Suppressor macrophage (primary cell): ENCODE data around the gene CCT5.
A peak's percentile ranks its signal among the peaks of the same experiment; 100 is the strongest.
"Not testable (repeated sequence)": the region's sequence is repeated elsewhere in the genome, so short reads cannot be mapped to it uniquely, and the experiment has no call there.

Source experiments
- DNase-seq, 4 experiments: peaks; one replicate each; pipeline ENCODE4 v3.0.0-alpha.2; 2020 to 2022

Gene CCT5

GRCh38 chr5:10277773-10278630, 27.9 kb downstream of the CCT5 start:
- no peak for DNase-seq

DNA sequence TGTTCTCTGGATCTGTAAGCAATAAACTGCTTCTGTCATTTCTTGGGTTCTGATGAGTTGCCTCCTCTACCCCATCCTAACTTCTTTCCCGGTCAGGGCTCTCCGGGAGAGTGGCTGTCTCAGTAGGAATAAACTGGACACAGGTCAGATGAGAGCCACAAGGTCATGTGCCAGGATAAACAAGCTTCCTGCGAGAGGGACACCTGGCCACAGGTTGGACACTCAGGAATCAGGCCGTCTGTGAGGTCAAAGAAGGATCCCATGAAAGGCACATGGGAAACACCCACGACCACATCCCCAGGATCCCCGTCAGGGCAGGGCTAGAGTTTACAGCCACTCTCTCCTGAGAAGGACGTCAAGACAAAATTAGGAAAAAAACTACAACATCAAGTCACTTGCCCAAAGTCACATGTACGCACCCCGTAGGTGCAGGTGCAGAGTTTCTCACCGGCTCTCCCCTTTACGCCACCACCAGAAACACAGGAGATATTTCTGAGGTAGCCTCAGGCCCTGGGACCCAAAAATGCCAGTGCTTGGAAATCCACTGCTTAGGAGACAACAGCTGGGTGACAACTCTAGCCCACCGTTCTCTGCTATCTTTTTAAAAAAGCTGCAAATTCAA, 28.7 kb downstream of the CCT5 start:
- no peak for DNase-seq

- DNase-seq, result no peak
These were observed 29.2 kb downstream of the CCT5 start for GRCh38 chr5:10279328-10279727.

DNA sequence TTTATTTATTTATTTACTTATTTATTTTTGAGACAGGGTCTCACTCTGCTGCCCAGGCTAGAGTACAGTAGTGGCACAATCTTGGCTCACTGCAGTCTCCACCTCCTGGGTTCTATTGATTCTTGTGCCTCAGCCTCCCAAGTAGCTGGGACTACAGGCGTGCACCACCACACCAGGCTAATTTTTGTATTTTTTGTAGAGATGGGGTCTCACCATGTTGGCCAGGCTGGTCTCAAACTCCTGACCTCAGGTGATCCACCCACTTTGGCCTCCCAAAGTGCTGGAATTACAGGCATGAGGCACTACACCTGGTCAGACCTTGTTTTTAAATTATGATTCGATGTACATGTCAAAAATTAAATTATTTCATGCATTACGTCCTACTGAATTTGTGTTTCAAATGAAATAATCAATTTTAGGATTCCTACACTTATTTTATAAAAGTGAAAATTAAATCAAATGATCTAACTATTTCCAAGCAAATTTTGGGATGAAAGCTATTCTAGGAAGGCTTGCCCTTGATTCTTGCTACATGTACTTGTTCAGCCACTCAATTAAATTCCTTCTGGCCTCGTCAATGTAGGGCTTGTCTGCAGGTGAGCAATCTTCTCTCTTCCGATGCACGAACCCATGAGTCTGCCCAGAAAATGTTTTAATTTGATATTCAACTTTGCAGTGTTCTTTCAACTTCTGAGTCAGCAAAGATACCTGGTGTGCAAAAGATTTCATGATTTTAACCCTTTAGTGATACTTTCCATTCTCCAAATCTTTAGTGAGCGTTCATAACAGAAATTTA, 30.0 kb downstream of the CCT5 start:
- DNase-seq, result no peak

DNA sequence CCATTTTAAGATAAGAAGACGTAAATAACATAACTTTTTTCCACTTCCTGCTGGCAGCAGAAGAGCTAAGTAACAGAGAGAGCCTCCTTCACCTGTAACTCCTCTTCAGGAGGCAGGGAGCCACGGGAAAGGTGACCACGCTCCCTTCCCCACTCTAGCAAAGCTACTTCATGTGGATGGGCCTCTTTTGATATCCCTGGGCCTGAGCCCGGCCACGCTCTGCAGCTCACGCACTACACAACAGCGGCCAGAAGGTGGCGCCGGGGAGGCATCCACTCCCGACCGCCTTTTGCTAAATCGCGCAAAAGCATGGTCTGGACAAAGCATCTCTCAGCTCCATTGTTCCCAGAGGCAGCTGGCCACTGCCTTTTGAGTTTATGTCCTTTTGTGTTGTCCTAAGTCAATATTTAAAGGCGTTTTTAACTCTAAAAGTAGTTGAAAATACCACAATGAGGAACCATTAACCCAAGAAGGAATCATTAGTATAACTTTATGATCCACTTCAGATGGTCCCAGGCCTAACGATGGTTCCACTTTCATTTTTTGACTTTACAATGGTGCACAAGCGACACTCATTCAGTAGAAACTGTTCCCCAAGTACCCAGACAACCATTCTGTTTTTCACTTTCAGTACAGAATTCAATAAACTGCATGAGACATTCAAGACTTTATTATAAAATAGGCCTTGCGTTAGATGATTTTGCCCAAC, 34.0 kb downstream of the CCT5 start:
- DNase-seq, result peak; percentile 80 to 92 (median 90)

DNA sequence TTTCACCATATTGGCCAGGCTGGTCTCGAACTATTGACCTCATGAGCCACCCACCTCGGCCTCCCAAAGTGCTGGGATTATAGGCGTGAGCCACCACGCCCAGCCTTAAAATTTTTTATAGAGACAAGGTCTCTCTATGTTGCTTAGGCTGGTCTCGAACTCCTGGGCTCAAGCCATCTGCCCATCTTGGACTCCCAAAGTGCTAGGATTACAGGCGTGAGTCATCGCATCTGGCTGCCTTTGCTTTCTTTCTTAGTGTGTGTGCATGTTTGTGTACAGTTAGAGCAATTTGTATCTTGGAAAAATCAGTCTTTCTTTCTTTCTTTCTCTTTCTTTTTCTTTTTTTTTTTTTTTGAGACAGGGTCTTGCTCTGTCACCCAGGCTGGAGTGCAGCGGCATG, 35.3 kb downstream of the CCT5 start:
- not testable (repeated sequence) for DNase-seq

DNA sequence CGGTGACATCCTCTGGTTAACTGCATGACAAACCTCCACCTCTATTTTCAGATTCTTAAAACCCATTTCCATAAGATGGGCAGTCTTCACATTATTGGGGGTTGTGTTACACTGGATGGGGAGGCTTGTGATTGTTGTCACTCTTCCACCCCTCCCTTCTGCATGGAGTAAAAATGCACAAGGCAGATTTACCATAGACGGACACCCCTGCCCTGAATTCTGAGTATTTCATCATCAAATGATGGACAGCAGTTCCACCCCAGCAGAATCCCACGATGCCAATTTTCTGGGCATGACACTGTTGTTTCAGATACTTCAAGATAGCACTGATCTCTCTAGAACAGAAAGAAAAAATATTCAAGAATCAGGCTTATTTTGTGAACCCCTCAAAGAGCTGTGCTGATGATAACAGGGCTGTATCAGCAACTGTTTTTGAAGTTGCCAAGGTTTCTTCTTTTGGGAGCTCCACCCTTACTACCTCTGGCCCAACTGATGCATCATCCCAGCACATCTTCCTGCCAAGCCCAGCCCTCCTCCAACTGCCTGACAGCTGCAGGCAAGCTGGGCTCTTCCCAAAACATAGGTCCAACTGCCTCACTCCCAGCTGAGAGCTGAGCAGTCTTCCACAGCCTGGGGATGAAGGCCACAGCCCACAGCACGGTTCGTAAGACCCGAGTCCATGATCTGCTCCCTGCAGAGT, 36.2 kb downstream of the CCT5 start:
- DNase-seq, result no peak

DNA sequence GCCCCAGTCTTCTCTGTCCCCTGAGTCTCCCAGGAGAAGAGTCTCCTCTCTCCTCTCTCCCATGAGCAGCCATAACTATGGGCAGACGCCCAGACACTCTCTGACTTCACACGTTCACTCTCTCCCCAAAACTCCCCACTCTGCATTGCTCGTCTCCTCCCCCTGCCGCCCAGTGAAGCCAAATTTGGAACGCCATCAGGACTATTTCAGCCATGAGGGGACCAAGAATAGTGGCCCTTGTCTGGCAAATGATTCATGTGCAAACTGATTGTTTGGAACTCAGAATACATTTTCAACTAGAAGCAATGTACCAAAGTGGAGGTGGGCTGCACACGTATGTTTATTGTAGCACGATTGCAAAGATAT, 36.8 kb downstream of the CCT5 start:
- no peak for DNase-seq

GRCh38 chr5:10288592-10289219, 38.6 kb downstream of the CCT5 start:
- no peak for DNase-seq

- no peak for DNase-seq
These were observed 39.3 kb downstream of the CCT5 start for GRCh38 chr5:10289353-10289752.

GRCh38 chr5:10289991-10290390, 39.9 kb downstream of the CCT5 start:
- DNase-seq, result no peak

- DNase-seq, result no peak
These were observed 40.4 kb downstream of the CCT5 start for GRCh38 chr5:10290438-10290837.

- DNase-seq, result no peak
These were observed 41.7 kb downstream of the CCT5 start for GRCh38 chr5:10291692-10292339.

GRCh38 chr5:10293907-10294662, 44.0 kb downstream of the CCT5 start:
- no peak for DNase-seq

DNA sequence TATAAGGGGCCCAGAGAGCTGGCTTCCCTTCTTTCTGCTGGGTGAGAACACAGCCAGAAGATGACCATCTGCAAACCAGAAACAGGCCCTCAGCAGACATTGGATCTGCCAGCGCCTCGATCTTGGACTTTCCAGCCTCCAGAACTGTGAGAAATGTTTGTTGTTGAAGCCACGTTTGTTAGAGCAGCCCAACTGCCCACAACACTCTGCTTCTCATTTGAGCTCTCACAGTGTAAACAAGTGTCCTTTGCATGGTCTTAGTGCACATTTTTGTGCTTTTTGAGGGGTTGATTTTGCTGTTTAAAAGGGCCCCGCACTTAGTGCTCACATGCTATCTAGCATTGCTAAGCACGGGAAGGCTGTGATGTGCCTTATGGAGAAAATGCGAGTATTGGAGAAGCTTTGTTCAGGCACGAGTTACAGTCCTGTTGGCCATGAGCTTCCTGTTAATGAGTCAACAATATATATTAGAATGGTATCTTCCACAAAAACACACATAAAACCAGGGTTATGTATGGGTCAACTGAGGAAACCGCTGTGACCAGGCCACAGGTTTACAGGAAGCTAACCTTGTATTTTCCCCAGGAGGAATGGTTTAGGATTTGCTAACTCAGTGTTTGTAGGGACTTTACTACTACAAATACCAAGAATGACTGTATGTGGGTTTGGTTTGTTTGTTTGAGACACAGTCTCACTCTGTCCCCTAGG, 45.7 kb downstream of the CCT5 start:
- no peak for DNase-seq

DNA sequence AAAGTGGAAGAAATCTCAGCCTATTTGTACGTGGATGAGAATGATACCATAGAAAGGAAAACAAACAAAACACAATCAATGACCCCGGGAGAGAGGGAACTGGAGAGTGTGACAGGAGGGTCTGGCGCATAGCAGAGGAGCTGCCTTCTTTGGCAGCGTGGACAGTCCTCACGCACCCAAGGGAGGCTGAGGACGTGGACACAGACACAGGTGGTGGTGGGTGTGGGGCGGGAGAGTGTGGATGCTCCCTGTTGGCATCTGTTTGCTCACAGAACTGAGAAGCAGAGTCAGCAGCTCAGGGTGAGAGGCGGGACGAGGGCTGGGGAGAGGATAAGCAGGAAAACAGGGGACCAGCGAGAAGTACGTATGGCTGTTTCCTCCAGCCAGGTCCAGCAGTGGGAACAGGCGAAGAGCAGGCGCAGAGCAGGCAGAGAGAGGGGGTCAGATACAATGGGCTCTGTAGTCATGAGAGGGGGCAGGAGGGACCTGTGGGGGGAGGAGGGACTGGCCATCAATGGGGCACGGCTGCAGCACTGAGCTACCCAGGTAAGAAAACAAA, 47.6 kb downstream of the CCT5 start:
- no peak for DNase-seq

DNA sequence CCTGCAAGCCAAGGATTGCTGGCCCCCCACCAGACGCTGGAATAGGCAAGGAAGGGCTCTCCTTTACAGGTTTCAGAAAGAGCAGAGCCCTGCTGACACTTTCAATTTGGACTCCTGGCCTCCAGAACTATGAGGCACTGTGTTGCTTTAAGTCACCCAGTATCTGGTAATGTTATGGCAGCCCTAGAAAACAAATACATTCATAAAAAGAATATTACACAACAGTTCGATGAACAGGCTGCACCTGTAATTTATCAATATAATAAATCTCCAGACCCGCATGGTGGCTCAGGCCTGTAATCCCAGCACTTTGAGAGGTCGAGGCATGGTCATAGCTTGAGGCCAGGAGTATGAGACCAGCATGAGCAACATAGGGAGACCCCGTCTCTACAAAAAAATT, 50.2 kb downstream of the CCT5 start:
- DNase-seq, result no peak

- DNase-seq, result no peak
These were observed 51.2 kb downstream of the CCT5 start for GRCh38 chr5:10301266-10301665.

- DNase-seq, result no peak
These were observed 51.9 kb downstream of the CCT5 start for GRCh38 chr5:10301842-10302610.
